Skeletal muscle cell (primary cell): ENCODE results near the gene RAP1GAP2.

ENCODE experiments used
- DNase-seq: peaks from one replicate; pipeline ENCODE4 v3.0.0-alpha.2; 2010; ENCODE audit warnings: low read depth
- H3K4me3 ChIP-seq: 2 replicates; pipeline ENCODE4 v1.5.1; 2011; ENCODE audit warnings: low read depth, mild to moderate bottlenecking, control low read depth, low read length, moderate library complexity

The RAP1GAP2 gene

DNA sequence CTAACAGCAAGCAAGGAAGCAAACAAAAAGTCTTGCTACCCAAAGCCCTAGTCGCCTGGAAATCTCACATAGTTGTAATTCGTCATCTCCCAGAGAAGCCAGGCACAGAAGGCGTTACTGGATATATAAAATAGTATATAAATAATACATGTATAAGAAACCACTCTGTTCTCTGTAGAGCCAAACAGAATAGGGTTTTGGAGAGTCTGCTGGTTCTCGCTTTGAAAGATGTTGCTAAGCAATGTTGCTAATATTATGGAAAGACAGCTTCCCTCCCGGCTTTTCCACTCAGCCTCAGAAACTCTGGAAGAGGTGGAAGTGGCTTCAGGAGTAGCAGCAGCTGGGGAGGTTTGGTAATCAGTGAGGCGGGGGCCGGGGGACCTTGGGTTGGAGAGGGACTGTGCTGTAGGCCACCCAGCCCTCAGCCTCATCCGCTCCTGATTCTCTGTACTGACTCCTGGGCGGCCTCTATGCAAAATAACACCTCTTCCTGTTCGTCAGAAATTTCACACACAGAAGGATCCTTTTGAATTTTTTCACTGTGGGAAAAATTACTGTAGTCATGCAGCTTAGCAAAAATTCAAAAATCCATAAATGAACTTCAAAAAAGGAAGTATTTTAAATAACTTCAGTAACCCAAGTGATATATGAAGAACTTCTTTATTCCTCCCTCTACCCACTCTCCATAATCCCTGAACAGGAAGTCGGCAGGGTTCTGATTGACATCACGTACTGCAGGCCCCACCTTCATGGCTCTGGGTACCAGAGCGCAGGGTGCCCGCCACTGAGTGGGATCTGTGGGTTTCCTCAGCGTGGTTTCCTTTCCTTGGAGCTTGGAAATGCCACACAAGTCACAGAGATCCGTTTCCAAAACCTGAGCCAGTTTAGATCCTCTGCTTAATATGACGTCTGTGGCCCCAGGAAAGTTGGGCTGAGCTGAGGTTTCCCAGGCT is 51.4 kb downstream of the RAP1GAP2 start:
- DNase-seq = no peak
- no peak overlapping the region for H3K4me3 ChIP-seq

DNA sequence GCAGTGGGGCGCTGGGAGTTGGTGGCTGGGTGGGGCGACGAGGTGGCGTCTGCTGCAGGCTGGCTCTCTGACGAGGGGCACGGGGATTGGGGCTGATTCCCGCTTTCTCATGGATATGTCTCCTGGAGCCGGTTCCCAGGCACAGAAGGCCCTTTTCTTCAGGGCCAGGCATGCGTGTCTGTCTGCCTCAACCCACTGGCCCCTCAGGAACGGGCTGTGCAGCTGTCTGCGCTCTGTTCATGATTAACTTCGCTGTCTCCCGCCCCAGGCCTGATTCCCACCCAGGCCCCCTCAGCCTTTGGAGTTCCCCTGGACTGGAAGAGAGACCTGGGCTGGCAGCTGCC is 53.1 kb downstream of the RAP1GAP2 start:
- H3K4me3 ChIP-seq = no peak overlapping the region
- no peak for DNase-seq

DNA sequence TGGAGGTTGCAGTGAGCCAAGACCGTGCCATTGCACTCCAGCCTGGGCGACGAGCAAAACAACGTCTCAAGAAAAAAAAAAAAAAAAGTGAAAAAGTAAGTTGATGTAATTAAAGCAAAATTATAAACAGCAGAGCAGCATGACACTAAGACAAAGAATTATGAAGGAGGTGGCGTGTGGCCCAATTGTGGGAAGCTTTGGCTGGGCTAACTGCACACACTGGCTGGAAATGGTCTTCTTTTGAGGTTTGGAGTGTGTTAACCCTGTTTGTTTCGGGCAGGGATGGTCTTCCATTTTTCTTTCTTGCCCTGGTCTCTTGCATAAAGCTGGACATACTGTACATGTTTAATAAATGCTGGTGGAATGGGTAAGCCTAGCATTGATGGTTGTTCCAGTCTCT is 54.8 kb downstream of the RAP1GAP2 start:
- no peak for DNase-seq
- no peak overlapping the region for H3K4me3 ChIP-seq

DNA sequence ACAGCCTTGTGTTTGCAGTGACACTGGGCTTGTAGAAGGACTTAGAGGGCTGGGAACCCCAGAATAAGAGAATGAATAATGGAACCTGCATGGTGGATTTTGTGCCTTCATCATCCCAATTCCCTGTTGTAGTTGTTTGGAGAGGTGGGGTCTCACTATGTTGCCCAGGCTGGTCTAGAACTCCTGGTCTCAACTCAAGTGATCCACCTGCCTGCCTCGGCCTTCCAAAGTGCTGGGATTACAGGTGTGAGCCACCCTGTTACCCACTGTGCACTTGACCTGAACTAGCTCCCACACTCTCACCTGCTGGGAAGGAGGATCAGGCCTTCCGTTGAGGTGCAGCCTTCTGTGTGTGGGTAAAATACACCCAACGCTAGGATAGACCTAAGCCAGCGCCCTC is 55.4 kb downstream of the RAP1GAP2 start:
- DNase-seq = no peak

DNA sequence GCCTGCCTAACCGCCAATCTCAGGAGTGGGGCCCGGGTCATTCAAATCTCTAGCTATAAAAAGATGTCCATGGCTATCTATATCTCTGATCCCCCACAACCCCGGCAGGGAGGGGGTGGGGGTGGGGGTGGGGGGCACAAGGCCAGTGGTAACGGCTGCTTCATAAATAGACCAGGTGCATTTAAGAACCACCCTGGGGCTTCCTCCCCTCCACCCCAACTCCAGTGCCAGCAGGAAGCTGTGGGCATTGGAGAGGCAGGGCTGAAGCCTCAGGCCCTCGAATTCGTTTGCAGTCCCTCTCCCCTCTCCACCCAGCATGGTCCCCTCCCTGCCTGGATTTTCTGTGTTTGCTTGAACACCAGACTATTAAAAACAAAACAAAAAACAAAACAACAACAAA is 56.0 kb downstream of the RAP1GAP2 start:
- H3K4me3 ChIP-seq = no peak overlapping the region
- no peak for DNase-seq

More for the DNA sequence above, 55.4 kb downstream of the RAP1GAP2 start:
- H3K4me3 ChIP-seq = no peak overlapping the region

DNA sequence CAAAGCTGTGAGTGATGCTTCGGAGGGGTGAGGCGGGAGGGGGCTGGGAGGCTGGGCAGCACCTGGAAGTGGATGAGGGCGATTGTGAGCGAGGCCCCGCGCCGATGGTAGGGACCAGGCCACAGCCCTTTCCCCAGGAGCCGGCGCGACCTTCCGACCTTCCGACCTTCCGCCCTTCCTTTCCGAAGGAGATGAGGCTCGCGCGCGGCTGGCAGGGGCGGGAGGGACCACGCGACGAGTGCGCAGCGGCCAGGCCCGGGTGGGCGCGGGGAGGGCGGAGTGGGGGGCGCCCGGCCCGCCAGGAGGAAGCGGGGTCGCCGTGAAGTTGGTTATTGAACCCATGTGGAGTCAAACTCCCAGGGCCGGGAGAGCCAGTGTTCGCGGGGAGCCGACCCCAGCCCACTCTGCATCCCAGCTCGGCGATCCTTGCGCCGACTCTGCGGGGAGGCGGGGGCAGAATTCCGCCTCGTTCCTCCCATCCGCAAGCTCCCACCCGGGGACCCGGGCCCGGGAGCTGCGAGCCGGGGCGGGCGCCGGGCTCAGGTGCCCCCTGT is 56.6 kb downstream of the RAP1GAP2 start:
- H3K4me3 ChIP-seq = peak overlapping the region; percentile 61
- DNase-seq = no peak

DNA sequence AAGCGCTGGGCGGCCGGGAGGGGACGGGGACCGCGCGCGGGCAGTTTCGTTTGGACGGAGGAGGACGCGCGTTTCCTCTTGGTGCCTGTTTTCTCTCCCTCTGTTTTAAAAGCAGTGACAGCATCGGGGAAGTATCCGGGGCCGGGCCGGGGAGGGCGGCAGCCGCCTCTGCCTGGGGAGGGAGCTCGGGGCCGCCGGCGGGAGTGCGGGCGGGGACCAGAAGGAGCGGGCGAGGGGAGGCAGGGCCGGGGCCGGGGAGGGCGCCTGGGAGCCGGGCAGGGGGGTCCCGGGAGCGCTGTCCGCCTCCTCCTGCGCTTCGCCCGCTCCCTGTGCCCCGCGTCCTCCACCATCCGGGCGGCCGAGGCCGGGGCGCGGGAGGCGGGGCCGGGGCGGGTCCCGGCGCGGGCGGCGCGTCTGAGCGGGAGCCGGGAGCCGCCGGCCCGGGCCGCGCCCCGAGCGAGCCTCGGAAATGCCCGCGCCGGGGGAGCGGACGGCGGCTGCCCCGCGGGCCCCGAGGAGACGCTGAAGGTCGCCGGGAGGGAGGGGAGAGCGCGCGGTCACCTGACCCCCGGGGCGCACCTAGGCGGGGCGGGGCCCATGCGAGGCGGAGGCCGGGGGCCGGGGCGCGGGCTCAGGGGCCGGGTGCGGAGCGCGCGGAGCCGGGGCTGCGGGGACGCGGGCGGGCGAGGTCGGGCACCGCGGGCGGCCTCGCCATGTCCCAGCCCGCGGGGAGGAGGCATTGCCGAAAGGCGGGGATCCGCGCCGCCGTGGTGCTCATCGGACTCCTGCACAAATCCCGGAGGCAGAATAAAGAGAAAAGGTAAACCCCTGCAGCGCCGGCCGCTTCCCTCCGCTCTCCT is 57.3 kb downstream of the RAP1GAP2 start:
- DNase-seq = no peak
- H3K4me3 ChIP-seq = peak overlapping the region; percentile 61

DNA sequence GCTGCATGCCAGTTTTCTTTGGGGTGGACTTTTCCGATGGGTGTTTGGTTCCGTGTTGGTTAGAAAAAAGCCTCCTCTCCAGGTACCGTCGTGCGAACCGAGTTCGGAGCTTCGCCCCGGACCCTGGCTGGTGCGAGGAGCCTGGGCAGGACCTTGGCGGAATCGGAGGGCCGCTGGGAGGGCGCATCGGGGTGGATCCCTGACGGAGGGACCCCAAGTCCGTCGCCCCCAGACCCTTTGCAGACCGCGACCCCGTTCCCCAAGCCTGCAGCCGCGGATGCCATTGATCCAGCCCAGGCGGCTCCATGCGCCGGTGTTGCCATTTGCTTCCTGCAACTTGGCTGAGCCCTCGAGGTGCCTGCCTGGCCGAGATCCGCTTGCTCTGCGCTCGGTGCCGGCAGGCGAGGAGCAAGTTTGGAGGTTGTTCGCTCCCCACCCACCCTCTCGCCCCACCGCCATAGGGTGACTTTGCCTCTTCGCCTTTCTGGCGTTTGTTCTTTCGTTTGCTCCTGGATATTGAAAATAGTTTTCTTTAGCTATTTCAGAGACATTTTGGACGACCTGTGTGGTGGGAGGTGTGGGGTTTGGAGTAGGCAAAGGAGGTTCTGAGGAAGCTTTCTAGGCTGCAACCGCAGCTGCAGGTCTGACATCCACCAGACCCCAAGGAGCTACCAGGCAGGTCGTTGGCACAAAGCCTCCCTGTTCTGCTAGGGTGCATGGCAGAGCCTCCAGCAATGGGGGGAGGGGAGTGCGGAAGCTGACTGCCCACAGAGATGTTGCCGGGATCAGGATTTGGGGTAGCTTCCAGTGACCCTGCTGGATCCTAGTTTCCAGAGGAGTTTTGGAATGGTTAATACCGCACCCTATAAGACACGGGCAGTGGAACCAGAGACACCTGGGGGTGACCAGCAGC is 58.2 kb downstream of the RAP1GAP2 start:
- DNase-seq = no peak
- peak overlapping the region; percentile 61 for H3K4me3 ChIP-seq

DNA sequence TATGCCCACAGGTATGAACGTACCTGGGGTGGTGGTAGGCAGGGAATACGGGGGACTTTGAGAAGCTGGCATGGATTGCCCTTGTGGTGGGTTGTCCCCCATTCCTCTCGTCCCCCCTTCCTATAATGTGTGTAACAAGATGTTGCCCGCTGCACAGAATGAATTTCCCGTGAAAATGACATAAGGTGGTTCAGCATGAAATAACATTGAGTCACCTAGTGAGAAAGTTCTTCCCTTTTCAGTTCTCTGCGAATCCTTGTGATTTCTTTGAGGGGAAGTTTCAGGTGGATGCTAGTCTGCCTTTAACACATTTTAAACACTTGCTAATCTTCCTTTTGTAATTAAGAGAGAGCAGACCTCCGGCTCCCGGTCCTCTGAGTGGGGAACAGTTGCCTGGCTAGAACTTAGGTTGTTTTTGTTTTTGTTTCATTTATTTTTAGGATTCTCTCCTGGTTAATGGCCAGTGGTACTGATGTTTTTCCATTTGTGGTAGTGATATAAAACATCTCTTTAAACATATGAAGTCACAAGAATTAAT is 58.9 kb downstream of the RAP1GAP2 start:
- H3K4me3 ChIP-seq = peak overlapping the region; percentile 61
- DNase-seq = no peak

DNA sequence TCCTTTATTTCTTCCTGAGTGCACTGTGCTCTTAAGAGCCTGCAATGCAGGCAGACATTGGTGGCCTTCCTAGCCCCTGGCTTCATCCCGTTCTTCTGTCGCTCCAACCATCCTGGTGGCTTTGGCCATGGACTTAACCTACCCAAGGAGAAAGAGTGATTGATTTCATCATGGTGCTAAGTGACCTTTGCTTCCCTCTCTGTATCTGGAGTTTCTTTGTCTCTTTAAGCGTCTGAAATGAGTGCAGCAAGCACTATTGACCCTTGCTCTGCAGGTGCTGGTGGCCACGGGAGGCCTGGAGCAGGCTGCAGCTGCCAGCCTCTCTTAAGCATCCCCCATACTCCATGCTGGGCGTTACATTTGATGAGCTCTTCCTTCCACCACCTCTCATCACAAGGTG is 60.5 kb downstream of the RAP1GAP2 start:
- no peak for DNase-seq
- H3K4me3 ChIP-seq = no peak overlapping the region

DNA sequence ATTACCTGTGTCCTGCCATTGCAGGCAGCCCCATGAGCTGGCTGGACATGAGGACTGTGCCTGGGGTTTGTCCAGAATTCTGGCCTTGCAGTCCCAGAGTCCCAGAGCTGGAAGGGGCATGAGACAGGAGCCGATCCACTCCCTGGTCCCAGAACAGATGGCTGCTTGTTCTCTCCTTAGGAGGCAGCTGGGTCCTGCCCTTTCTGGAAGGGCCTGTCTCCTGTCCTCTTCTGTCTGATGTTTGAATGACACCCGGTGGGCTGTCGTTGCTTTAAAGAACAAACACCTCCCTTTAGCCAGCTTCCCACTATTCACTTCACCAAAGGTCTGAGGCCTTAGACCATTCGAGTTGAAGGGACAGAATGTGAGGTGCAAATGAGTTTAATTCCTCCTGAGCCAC is 63.8 kb downstream of the RAP1GAP2 start:
- no peak for DNase-seq
- H3K4me3 ChIP-seq = no peak overlapping the region

DNA sequence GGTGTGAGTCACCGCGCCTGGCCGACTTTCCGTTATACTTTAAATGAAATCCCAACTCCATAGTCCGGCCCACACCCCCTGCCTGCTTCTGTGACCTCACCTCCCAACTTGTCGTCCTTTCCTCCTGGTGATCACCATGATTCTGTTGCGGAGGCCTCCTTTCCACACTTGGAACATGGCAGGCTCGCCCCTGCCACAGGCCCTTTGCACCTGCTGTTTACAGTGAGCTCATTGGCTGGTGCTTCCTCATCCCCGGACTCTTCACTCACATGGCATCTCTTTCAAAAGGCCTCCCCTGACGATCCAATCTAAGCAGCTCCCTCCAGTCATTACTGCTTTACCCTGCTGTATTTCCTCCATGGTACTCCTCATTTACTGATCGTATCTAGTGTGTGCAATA is 64.6 kb downstream of the RAP1GAP2 start:
- DNase-seq = no peak
- H3K4me3 ChIP-seq = no peak overlapping the region

DNA sequence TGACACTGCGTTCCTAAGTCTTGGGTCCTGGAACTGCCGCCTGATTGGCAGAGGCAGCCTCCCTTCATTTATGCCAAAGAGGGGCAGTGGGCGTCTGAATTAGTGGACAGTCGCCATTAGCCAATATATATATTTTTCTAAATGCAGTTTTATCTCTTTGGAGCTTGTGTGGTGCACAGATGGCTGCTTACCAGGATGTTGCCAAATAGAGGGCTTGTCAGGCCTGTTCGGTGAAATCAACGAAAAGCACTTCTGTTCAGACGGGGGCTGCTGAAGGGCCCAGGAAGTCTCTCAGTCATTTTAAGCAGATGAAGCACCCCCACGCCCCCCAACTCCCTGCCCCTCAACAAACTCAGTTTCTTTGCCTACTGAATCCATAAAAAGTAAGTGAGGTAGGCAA is 66.0 kb downstream of the RAP1GAP2 start:
- no peak for DNase-seq
- H3K4me3 ChIP-seq = no peak overlapping the region

DNA sequence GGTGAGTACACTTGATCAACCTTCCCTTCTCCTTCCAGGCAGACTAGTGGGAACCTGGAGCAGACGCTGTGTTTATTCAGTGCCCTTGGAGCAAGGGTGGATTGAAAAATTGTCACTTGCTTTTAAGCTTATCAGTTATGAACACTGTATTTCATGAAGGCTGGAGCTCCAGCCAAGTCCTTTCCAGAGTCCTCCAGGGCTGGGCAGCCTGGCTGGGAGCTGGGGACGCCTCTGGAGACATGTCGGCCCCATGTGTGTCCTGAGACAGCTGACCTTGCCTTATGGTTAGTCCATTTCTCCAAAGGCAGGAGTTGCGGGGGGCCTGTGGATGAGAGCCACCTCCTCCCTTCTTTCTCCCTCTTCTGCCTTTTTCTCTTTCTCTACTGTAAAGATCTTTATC is 67.0 kb downstream of the RAP1GAP2 start:
- DNase-seq = no peak
- H3K4me3 ChIP-seq = no peak overlapping the region

DNA sequence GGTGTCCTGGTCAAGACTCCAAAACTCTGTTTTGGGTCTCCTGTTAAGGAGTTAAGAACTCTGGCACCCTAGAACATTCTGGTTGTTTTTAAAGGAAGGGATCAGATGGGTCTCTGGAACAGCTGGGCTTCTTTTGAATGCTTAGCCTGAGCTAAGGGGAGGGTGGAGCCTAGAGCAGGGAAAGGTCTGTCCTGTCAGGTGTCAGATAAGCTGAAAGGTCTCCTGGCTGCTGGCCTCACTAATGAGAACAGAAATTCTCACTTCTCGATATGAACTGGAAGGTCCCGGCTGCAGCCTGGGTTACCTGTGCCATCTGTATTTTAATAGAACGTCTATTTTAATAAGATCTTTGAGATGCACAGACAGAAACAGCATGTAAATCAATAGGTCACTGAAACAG is 69.0 kb downstream of the RAP1GAP2 start:
- H3K4me3 ChIP-seq = no peak overlapping the region
- DNase-seq = no peak

DNA sequence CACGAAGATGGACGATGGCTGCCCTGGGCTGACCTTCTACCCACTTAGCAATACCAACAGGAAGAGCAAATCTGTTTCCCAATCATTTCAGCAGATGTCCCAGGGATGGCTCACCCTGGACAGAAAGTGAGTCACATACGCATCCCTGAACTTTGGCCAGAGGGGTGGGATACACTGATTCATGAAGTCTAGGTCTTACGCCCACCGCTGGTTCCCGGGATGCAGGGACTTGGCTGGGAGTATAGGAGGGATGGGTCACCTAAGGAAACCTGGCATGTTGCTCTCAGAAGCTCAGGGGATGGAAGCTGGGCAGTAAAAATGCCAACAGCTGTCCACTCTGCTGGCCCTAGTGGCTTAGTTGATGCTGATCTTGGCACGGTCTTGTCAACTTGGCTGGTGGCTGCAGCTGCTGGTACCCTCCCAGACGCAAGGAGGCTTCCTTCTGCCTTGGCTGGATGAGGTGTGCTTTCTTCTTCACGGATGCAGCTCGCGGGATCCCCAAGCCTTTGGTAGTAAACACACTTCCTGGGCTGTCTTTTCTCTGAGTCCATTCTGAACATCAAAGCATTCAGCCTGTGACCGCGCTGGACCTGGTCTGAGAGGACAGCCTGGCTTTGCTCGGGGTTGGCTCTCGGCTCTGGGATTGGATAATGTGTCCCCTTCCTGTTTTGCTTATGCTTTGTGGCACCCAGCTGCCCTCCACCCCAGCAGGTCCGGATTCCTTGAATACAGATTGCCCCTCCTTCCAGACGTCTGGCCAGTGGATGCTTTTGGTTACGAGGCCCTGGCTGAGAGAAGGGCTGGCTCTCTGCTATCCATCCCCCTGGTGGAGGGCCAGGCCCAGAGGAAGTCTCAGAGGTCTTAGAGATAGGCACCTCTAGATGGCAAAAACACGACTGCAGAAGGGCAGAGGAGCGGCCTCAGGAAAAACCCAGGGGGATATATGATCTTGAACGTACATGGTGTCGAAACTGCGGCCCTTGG is 71.5 kb downstream of the RAP1GAP2 start:
- no peak overlapping the region for H3K4me3 ChIP-seq
- DNase-seq = peak; percentile 84

DNA sequence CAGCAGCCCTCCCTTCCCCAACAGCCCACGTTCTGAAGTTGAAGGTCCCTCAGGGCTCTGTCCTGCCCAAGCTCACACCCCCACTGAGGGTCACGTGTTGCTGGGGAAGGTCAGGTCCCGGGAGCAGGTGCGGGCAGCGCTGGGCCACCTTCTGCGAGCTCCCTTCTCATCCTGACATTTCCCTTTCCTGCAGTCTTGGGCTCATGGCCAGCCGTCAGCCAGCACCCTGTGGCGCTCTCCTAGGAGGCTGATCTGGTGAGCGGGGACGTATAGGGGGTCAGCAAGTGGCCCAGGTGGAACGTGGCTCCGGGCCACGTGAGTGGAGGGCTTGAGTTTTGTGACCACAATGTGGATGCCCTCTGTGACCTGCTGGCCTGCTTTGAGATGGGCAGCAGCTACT is 73.4 kb downstream of the RAP1GAP2 start:
- DNase-seq = no peak
- H3K4me3 ChIP-seq = no peak overlapping the region

DNA sequence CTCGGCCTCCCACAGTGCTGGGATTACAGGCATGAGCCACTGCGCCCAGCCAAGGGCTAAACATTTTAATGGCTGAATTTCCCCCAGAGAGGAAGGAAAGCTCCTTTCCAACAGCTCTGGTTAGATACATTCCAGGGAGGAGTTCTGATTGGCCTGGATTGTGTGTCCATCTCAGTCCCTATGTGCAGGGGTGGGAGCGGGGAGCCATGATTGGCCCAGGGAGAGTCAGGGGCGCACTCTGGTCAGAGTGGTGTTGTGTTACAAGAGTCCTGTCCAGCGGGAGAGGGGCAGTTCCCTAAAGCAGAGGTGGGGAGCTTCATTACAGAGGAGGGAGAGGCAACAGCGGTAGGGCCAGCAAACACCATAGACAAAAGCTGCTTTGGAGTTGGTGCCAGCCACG is 75.0 kb downstream of the RAP1GAP2 start:
- no peak overlapping the region for H3K4me3 ChIP-seq

More for the DNA sequence above, 75.0 kb downstream of the RAP1GAP2 start:
- no peak for DNase-seq
